Activated CD8-positive, alpha-beta memory T cell treated with anti-CD3 and anti-CD28 coated beads for 24 hours (primary cell): ENCODE measurements around the gene DIO3.
A peak's percentile ranks its signal among the peaks of the same experiment; 100 is the strongest.

Experiments used
- DNase-seq: peaks from one replicate; pipeline ENCODE4 v3.0.0-alpha.2; 2020

Gene DIO3

DNA sequence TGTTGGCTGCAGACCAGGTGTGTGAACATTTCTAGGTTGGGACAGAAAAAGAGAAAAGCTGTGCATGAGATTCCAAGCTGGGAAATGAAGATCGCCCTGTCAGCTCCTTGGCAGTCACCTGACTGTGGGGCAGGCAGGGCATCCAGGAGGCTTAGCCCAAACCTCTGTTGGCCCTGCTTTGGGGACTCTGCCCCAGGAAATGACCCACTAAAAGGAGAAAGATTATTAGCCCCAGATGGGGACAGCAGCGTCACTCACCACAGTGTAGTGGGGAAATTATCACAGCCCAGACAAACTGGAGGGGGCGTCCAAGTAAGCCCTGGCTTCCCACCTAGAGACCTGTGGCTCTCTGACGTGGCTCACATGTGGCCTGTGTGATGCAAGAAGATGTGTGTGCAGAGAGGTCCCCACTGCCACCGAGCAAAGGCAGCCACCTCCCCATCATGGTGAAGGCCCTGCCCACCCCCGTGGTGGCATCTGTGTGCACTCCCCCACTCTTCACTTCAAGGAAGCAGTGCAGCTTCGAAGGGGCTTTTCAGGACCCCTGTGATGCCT, 39.1 kb downstream of the DIO3 start:
- peak; percentile 26 for DNase-seq

- peak; percentile 43 for DNase-seq
Measured at GRCh38 chr14:101600891-101601605, 39.8 kb downstream of the DIO3 start.

GRCh38 chr14:101601606-101602465, 40.5 kb downstream of the DIO3 start:
- peak; percentile 43 for DNase-seq

GRCh38 chr14:101602466-101602840, 41.2 kb downstream of the DIO3 start:
- no peak for DNase-seq

- DNase-seq: peak; percentile 21
Measured at GRCh38 chr14:101603096-101603495, 41.8 kb downstream of the DIO3 start.

GRCh38 chr14:101604228-101604934, 43.1 kb downstream of the DIO3 start:
- DNase-seq: peak; percentile 35

- no peak for DNase-seq
Measured at GRCh38 chr14:101604935-101605780, 43.9 kb downstream of the DIO3 start.

GRCh38 chr14:101605836-101606235, 44.5 kb downstream of the DIO3 start:
- DNase-seq: no peak
